Trophoblast cell (in vitro differentiated cells and primary cell): ENCODE results near the gene UBE2L6.

Source experiments
- DNase-seq, 2 donors: peaks; one replicate each; pipeline ENCODE4 v3.0.0-alpha.2; 2016
- H2AFZ ChIP-seq: 2 replicates; pipeline ENCODE4 v1.6.1; 2013; ENCODE audit warnings: low read length, moderate library complexity, mild to moderate bottlenecking; ENCODE audit not compliant: insufficient read depth, poor library complexity
- H2AK5ac ChIP-seq: 2 replicates; pipeline ENCODE4 v1.6.1; 2013; ENCODE audit warnings: mild to moderate bottlenecking, low read length
- H2BK120ac ChIP-seq: 2 replicates; pipeline ENCODE4 v1.6.1; 2013; ENCODE audit warnings: low read length, mild to moderate bottlenecking, moderate library complexity; ENCODE audit not compliant: insufficient read depth, poor library complexity
- H2BK12ac ChIP-seq: 2 replicates; pipeline ENCODE4 v1.6.1; 2013; ENCODE audit warnings: mild to moderate bottlenecking, low read length, moderate library complexity
- H2BK5ac ChIP-seq: 2 replicates; pipeline ENCODE4 v1.6.1; 2013; ENCODE audit warnings: low read length, low read depth, moderate library complexity, mild to moderate bottlenecking; ENCODE audit not compliant: poor library complexity
- H3K14ac ChIP-seq: 2 replicates; pipeline ENCODE4 v1.6.1; 2013; ENCODE audit warnings: mild to moderate bottlenecking, low read length
- H3K18ac ChIP-seq: 2 replicates; pipeline ENCODE4 v1.6.1; 2013; ENCODE audit warnings: mild to moderate bottlenecking, low read length
- H3K23ac ChIP-seq: 2 replicates; pipeline ENCODE4 v1.6.1; 2013; ENCODE audit warnings: low read length
- H3K27ac ChIP-seq: 2 replicates; pipeline ENCODE4 v1.5.1; 2013; ENCODE audit warnings: low read depth, mild to moderate bottlenecking, inconsistent platforms, low read length, moderate library complexity
- H3K27me3 ChIP-seq: 2 replicates; pipeline ENCODE4 v1.6.1; 2013; ENCODE audit warnings: inconsistent platforms, mild to moderate bottlenecking, low read length, moderate library complexity; ENCODE audit not compliant: insufficient read depth
- H3K36me3 ChIP-seq, 2 experiments: 1 replicate in 1 of 2; 2 replicates in 1 of 2; pipeline ENCODE4 v1.6.1; 2013; ENCODE audit warnings: low read length in 2 of 2, mild to moderate bottlenecking in 2 of 2, moderate library complexity in 1 of 2; ENCODE audit not compliant: insufficient read depth in 2 of 2, control insufficient read depth in 1 of 2
- H3K4ac ChIP-seq: 2 replicates; pipeline ENCODE4 v1.6.1; 2013; ENCODE audit warnings: low read depth, mild to moderate bottlenecking, low read length, moderate library complexity
- H3K4me1 ChIP-seq, 2 experiments: 1 replicate in 1 of 2; 2 replicates in 1 of 2; pipeline ENCODE4 v1.6.1; 2013; ENCODE audit warnings: low read length in 2 of 2, mild to moderate bottlenecking in 2 of 2, moderate library complexity in 1 of 2; ENCODE audit not compliant: insufficient read depth in 2 of 2, control insufficient read depth in 1 of 2
- H3K4me2 ChIP-seq: 2 replicates; pipeline ENCODE4 v1.6.1; 2013; ENCODE audit warnings: inconsistent platforms, mild to moderate bottlenecking, low read length, moderate library complexity
- H3K4me3 ChIP-seq: 2 replicates; pipeline ENCODE4 v1.5.1; 2013; ENCODE audit warnings: mild to moderate bottlenecking, low read depth, low read length, inconsistent platforms
- H3K79me1 ChIP-seq: one replicate; pipeline ENCODE4 v1.6.1; 2013; ENCODE audit warnings: low read length
- H3K79me2 ChIP-seq: 2 replicates; pipeline ENCODE4 v1.6.1; 2013; ENCODE audit warnings: low read length, mild to moderate bottlenecking; ENCODE audit not compliant: control insufficient read depth, insufficient read depth, poor library complexity
- H3K9ac ChIP-seq: 2 replicates; pipeline ENCODE4 v1.6.1; 2013; ENCODE audit warnings: mild to moderate bottlenecking, low read length
- H3K9me3 ChIP-seq: 2 replicates; pipeline ENCODE4 v1.6.1; 2013; ENCODE audit warnings: low read depth, mild to moderate bottlenecking, control low read depth, inconsistent platforms, low read length; ENCODE audit not compliant: insufficient read depth
- H4K12ac ChIP-seq: 2 replicates; pipeline ENCODE4 v1.6.1; 2013; ENCODE audit warnings: low read depth, mild to moderate bottlenecking, low read length, moderate library complexity
- H4K8ac ChIP-seq: 2 replicates; pipeline ENCODE4 v1.6.1; 2013; ENCODE audit warnings: low read depth, mild to moderate bottlenecking, low read length, moderate library complexity
- H4K91ac ChIP-seq: one replicate; pipeline ENCODE4 v1.6.1; 2013; ENCODE audit warnings: low read depth, mild to moderate bottlenecking, low read length, moderate library complexity
- WGBS: extraction: QIAGEN DNeasy Blood & Tissue Kit; methylation state at CpG from one replicate; pipeline ENCODE4 v1.1.7; 2013; ENCODE audit warnings: missing lambda C conversion rate; ENCODE audit not compliant: insufficient read length, insufficient coverage; ENCODE audit errors: extremely low coverage; 5-methylcytosine and 5-hydroxymethylcytosine counted together

The UBE2L6 gene

GRCh38 chr11:57556041-57556440 lies 11.4 kb downstream of the UBE2L6 start:
- H3K4ac ChIP-seq, result no peak overlapping the region
- no CpG with 5 or more reads among the region's 8 CpGs for WGBS

GRCh38 chr11:57555393-57555792 lies 12.1 kb downstream of the UBE2L6 start:
- H2AFZ ChIP-seq, result no peak overlapping the region
- no CpG with 5 or more reads among the region's 2 CpGs for WGBS

More at GRCh38 chr11:57556041-57556440, 11.4 kb downstream of the UBE2L6 start:
- no peaks in the 10 kb centered on the region for H3K79me2 ChIP-seq
- no peak overlapping the region for H3K4me2 ChIP-seq
- no peaks in the 10 kb centered on the region for H3K36me3 ChIP-seq
- H3K9me3 ChIP-seq, result peaks cover 4% of the 10 kb centered on the region
- H4K91ac ChIP-seq, result no peak overlapping the region
- H2AK5ac ChIP-seq, result no peak overlapping the region
- no peak overlapping the region for H3K14ac ChIP-seq
- no peak overlapping the region for H3K18ac ChIP-seq
- no peak overlapping the region for H3K23ac ChIP-seq
- H2BK12ac ChIP-seq, result no peak overlapping the region
- no peak overlapping the region for H2AFZ ChIP-seq
- H2BK5ac ChIP-seq, result no peak overlapping the region
- H3K4me3 ChIP-seq, result no peak overlapping the region
- no peak overlapping the region for H2BK120ac ChIP-seq
- H3K27ac ChIP-seq, result no peak overlapping the region
- no peak overlapping the region for H4K12ac ChIP-seq
- no peaks in the 10 kb centered on the region for H3K79me1 ChIP-seq
- H3K4me1 ChIP-seq, result peaks cover 4 to 13% of the 10 kb centered on the region in 2 experiments
- H4K8ac ChIP-seq, result no peak overlapping the region
- DNase-seq, result no peak
- no peak overlapping the region for H3K9ac ChIP-seq
- no peaks in the 10 kb centered on the region for H3K27me3 ChIP-seq

GRCh38 chr11:57552479-57552878 lies 15.0 kb downstream of the UBE2L6 start:
- no peaks in the 10 kb centered on the region for H3K79me1 ChIP-seq
- DNase-seq, result peak; percentile 89 to 97
- no peaks in the 10 kb centered on the region for H3K36me3 ChIP-seq
- H2BK5ac ChIP-seq, result no peak overlapping the region
- H3K18ac ChIP-seq, result no peak overlapping the region
- H3K23ac ChIP-seq, result no peak overlapping the region
- no peak overlapping the region for H3K27ac ChIP-seq
- H3K4me3 ChIP-seq, result no peak overlapping the region
- H2BK12ac ChIP-seq, result no peak overlapping the region
- H3K14ac ChIP-seq, result no peak overlapping the region
- no peaks in the 10 kb centered on the region for H3K79me2 ChIP-seq
- H2BK120ac ChIP-seq, result no peak overlapping the region
- no CpG with 5 or more reads among the region's 5 CpGs for WGBS
- H3K4ac ChIP-seq, result no peak overlapping the region
- H2AFZ ChIP-seq, result no peak overlapping the region
- H4K8ac ChIP-seq, result no peak overlapping the region
- H3K4me2 ChIP-seq, result no peak overlapping the region
- H3K9ac ChIP-seq, result no peak overlapping the region
- H3K4me1 ChIP-seq, result peaks cover 4 to 13% of the 10 kb centered on the region in 2 experiments
- no peak overlapping the region for H4K91ac ChIP-seq
- no peak overlapping the region for H4K12ac ChIP-seq
- H3K9me3 ChIP-seq, result peaks cover 4% of the 10 kb centered on the region
- no peak overlapping the region for H2AK5ac ChIP-seq
- H3K27me3 ChIP-seq, result no peaks in the 10 kb centered on the region

More at GRCh38 chr11:57555393-57555792, 12.1 kb downstream of the UBE2L6 start:
- Histone ChIP-seq H4K12ac (no peak overlapping the region), H3K14ac (no peak overlapping the region), H3K4me2 (no peak overlapping the region), H4K8ac (no peak overlapping the region), H4K91ac (no peak overlapping the region), H2BK5ac (no peak overlapping the region), H2BK12ac (no peak overlapping the region), H3K27me3 (no peaks in the 10 kb centered on the region), H3K18ac (no peak overlapping the region), H3K79me1 (no peaks in the 10 kb centered on the region), H3K23ac (no peak overlapping the region), H2BK120ac (no peak overlapping the region), H3K9ac (no peak overlapping the region), H3K27ac (no peak overlapping the region), H3K4ac (no peak overlapping the region), H2AK5ac (no peak overlapping the region), H3K36me3 (no peaks in the 10 kb centered on the region), H3K9me3 (peaks cover 4% of the 10 kb centered on the region), H3K4me1 (peaks cover 4 to 13% of the 10 kb centered on the region in 2 experiments), H3K4me3 (no peak overlapping the region), H3K79me2 (no peaks in the 10 kb centered on the region)
- DNase-seq, result no peak

GRCh38 chr11:57551941-57552340 lies 15.5 kb downstream of the UBE2L6 start:
- Histone ChIP-seq H3K4me3 (no peak overlapping the region), H3K36me3 (no peaks in the 10 kb centered on the region), H4K91ac (no peak overlapping the region), H2AFZ (no peak overlapping the region), H3K18ac (no peak overlapping the region), H2AK5ac (no peak overlapping the region), H4K12ac (no peak overlapping the region), H2BK120ac (no peak overlapping the region), H3K27me3 (no peaks in the 10 kb centered on the region), H3K9me3 (peaks cover 4% of the 10 kb centered on the region), H3K9ac (no peak overlapping the region), H3K79me2 (no peaks in the 10 kb centered on the region), H3K27ac (no peak overlapping the region), H3K4ac (no peak overlapping the region), H3K14ac (no peak overlapping the region), H3K79me1 (no peaks in the 10 kb centered on the region), H3K23ac (no peak overlapping the region), H4K8ac (no peak overlapping the region), H3K4me1 (peaks cover 4 to 13% of the 10 kb centered on the region in 2 experiments), H3K4me2 (no peak overlapping the region), H2BK12ac (no peak overlapping the region), H2BK5ac (no peak overlapping the region)
- no CpG with 5 or more reads among the region's 4 CpGs for WGBS
- DNase-seq, result no peak
